ENCODE measurements around the gene ZNF318. TPM values are rescaled to one million over a fixed set of nuclear protein-coding genes. Genes with fewer than 3 reads are reported as not detected.
A peak's percentile ranks its signal among the peaks of the same experiment; 100 is the strongest.
"Not testable (repeated sequence)": the region's sequence is repeated elsewhere in the genome, so short reads cannot be mapped to it uniquely, and the experiment has no call there.

ZNF318 gene
- total RNA-seq (14.6 TPM), polyA plus RNA-seq (10.1 TPM)

GRCh38 chr6:43369174-43370002 is at the start of gene ZNF318:
Gene ZNF318, minus strand, starts transcription at chr6:43369647. Its CDS starts 282 bp downstream, at chr6:43369365.
- under 1% methylated on average over 102 of the region's 104 CpGs for WGBS
- peak; percentile 95 for DNase-seq (ENCODE audit: extremely low spot score)
- peak within 1 kb of the TSS; percentile 94 for H3K4me3 ChIP-seq (ENCODE audit: low read depth, low read length)

GRCh38 chr6:43416935-43417334 is 47.5 kb upstream of the ZNF318 start:
- no peak overlapping the region for H3K27ac ChIP-seq (ENCODE audit: low read depth)
- no peak for DNase-seq (ENCODE audit: extremely low spot score)
- no peaks in the 10 kb centered on the region for H3K36me3 ChIP-seq (ENCODE audit: insufficient read depth)
- H3K4me1 ChIP-seq (ENCODE audit: insufficient read depth): no peaks in the 10 kb centered on the region
- H3K4me3 ChIP-seq (ENCODE audit: low read depth, low read length): no peak overlapping the region
- 83% methylated on average over 4 of the region's 4 CpGs for WGBS

More at GRCh38 chr6:43369174-43370002, at the start of gene ZNF318:
- no peaks in the 10 kb centered on the region for H3K36me3 ChIP-seq (ENCODE audit: insufficient read depth)
- H3K27ac ChIP-seq (ENCODE audit: low read depth): peak within 1 kb of the TSS; percentile 76
- H3K4me1 ChIP-seq (ENCODE audit: insufficient read depth): no peaks in the 10 kb centered on the region

- H3K27ac ChIP-seq (ENCODE audit: low read depth); H3K36me3 ChIP-seq (ENCODE audit: insufficient read depth); H3K4me1 ChIP-seq (ENCODE audit: insufficient read depth); H3K4me3 ChIP-seq (ENCODE audit: low read depth, low read length); DNase-seq (ENCODE audit: extremely low spot score): not testable (repeated sequence)
- WGBS: 86% methylated on average over 8 of the region's 8 CpGs
These were observed 45.8 kb upstream of the ZNF318 start for GRCh38 chr6:43415275-43415674.

- no peak overlapping the region for H3K4me3 ChIP-seq (ENCODE audit: low read depth, low read length)
- H3K4me1 ChIP-seq (ENCODE audit: insufficient read depth): no peaks in the 10 kb centered on the region
- no peak overlapping the region for H3K27ac ChIP-seq (ENCODE audit: low read depth)
- no peaks in the 10 kb centered on the region for H3K36me3 ChIP-seq (ENCODE audit: insufficient read depth)
- no peak for DNase-seq (ENCODE audit: extremely low spot score)
- WGBS: 93% methylated on average over 2 of the region's 2 CpGs
These were observed 43.6 kb upstream of the ZNF318 start for GRCh38 chr6:43413002-43413401.

- 80% methylated on average over 5 of the region's 5 CpGs for WGBS
These were observed 43.1 kb upstream of the ZNF318 start for GRCh38 chr6:43412541-43412940.

GRCh38 chr6:43410776-43411175 is 41.3 kb upstream of the ZNF318 start:
- not testable (repeated sequence) for DNase-seq (ENCODE audit: extremely low spot score)
- WGBS: 95% methylated on average over 1 of the region's 1 CpG

More at GRCh38 chr6:43412541-43412940, 43.1 kb upstream of the ZNF318 start:
- no peaks in the 10 kb centered on the region for H3K36me3 ChIP-seq (ENCODE audit: insufficient read depth)
- H3K4me1 ChIP-seq (ENCODE audit: insufficient read depth): no peaks in the 10 kb centered on the region
- DNase-seq (ENCODE audit: extremely low spot score): no peak
- no peak overlapping the region for H3K27ac ChIP-seq (ENCODE audit: low read depth)
- H3K4me3 ChIP-seq (ENCODE audit: low read depth, low read length): no peak overlapping the region

GRCh38 chr6:43408259-43408658 is 38.8 kb upstream of the ZNF318 start:
- no peak overlapping the region for H3K27ac ChIP-seq (ENCODE audit: low read depth)
- DNase-seq (ENCODE audit: extremely low spot score): no peak
- WGBS: 95% methylated on average over 4 of the region's 4 CpGs
- H3K4me1 ChIP-seq (ENCODE audit: insufficient read depth): no peaks in the 10 kb centered on the region
- H3K4me3 ChIP-seq (ENCODE audit: low read depth, low read length): no peak overlapping the region
- no peaks in the 10 kb centered on the region for H3K36me3 ChIP-seq (ENCODE audit: insufficient read depth)

More at GRCh38 chr6:43410776-43411175, 41.3 kb upstream of the ZNF318 start:
- not testable (repeated sequence) for H3K4me3 ChIP-seq (ENCODE audit: low read depth, low read length); H3K27ac ChIP-seq (ENCODE audit: low read depth); H3K4me1 ChIP-seq (ENCODE audit: insufficient read depth); H3K36me3 ChIP-seq (ENCODE audit: insufficient read depth)

- no peaks in the 10 kb centered on the region for H3K36me3 ChIP-seq (ENCODE audit: insufficient read depth)
- DNase-seq (ENCODE audit: extremely low spot score): no peak
- H3K27ac ChIP-seq (ENCODE audit: low read depth): no peak overlapping the region
- 79% methylated on average over 1 of the region's 1 CpG for WGBS
- H3K4me3 ChIP-seq (ENCODE audit: low read depth, low read length): no peak overlapping the region
- no peaks in the 10 kb centered on the region for H3K4me1 ChIP-seq (ENCODE audit: insufficient read depth)
These were observed 37.8 kb upstream of the ZNF318 start for GRCh38 chr6:43407296-43407695.

- no peak for DNase-seq (ENCODE audit: extremely low spot score)
- WGBS: 51% methylated on average over 3 of the region's 3 CpGs
- H3K27ac ChIP-seq (ENCODE audit: low read depth): no peak overlapping the region
These were observed 35.9 kb upstream of the ZNF318 start for GRCh38 chr6:43405354-43405753.

GRCh38 chr6:43402820-43403219 is 33.4 kb upstream of the ZNF318 start:
- no peaks in the 10 kb centered on the region for H3K36me3 ChIP-seq (ENCODE audit: insufficient read depth)
- H3K27ac ChIP-seq (ENCODE audit: low read depth): no peak overlapping the region
- 73% methylated on average over 1 of the region's 1 CpG for whole genome bisulfite sequencing
- H3K4me1 ChIP-seq (ENCODE audit: insufficient read depth): no peaks in the 10 kb centered on the region
- DNase-seq (ENCODE audit: extremely low spot score): no peak
- H3K4me3 ChIP-seq (ENCODE audit: low read depth, low read length): no peak overlapping the region

More at GRCh38 chr6:43405354-43405753, 35.9 kb upstream of the ZNF318 start:
- Histone ChIP-seq H3K4me1 (ENCODE audit: insufficient read depth) (no peaks in the 10 kb centered on the region), H3K4me3 (ENCODE audit: low read depth, low read length) (no peak overlapping the region), H3K36me3 (ENCODE audit: insufficient read depth) (no peaks in the 10 kb centered on the region)

GRCh38 chr6:43401730-43402129 is 32.3 kb upstream of the ZNF318 start:
- H3K4me3 ChIP-seq (ENCODE audit: low read depth, low read length): no peak overlapping the region
- no peaks in the 10 kb centered on the region for H3K4me1 ChIP-seq (ENCODE audit: insufficient read depth)
- H3K36me3 ChIP-seq (ENCODE audit: insufficient read depth): no peaks in the 10 kb centered on the region
- DNase-seq (ENCODE audit: extremely low spot score): no peak
- H3K27ac ChIP-seq (ENCODE audit: low read depth): no peak overlapping the region
- 85% methylated on average over 3 of the region's 3 CpGs for WGBS

GRCh38 chr6:43399932-43400487 is 30.6 kb upstream of the ZNF318 start:
- Histone ChIP-seq H3K4me3 (ENCODE audit: low read depth, low read length) (no peak overlapping the region), H3K36me3 (ENCODE audit: insufficient read depth) (no peaks in the 10 kb centered on the region), H3K27ac (ENCODE audit: low read depth) (no peak overlapping the region), H3K4me1 (ENCODE audit: insufficient read depth) (no peaks in the 10 kb centered on the region)
- DNase-seq (ENCODE audit: extremely low spot score): no peak
- WGBS: 71% methylated on average over 3 of the region's 3 CpGs

- DNase-seq (ENCODE audit: extremely low spot score): peak; percentile 36
- WGBS: 74% methylated on average over 6 of the region's 6 CpGs
- no peak overlapping the region for H3K27ac ChIP-seq (ENCODE audit: low read depth)
- no peaks in the 10 kb centered on the region for H3K4me1 ChIP-seq (ENCODE audit: insufficient read depth)
- no peak overlapping the region for H3K4me3 ChIP-seq (ENCODE audit: low read depth, low read length)
- no peaks in the 10 kb centered on the region for H3K36me3 ChIP-seq (ENCODE audit: insufficient read depth)
These were observed 27.1 kb upstream of the ZNF318 start for GRCh38 chr6:43396408-43397149.
